ENCODE results near the gene PCDHGB1.
"Not testable (repeated sequence)": the region's sequence is repeated elsewhere in the genome, so short reads cannot be mapped to it uniquely, and the experiment has no call there.

The PCDHGB1 gene

DNA sequence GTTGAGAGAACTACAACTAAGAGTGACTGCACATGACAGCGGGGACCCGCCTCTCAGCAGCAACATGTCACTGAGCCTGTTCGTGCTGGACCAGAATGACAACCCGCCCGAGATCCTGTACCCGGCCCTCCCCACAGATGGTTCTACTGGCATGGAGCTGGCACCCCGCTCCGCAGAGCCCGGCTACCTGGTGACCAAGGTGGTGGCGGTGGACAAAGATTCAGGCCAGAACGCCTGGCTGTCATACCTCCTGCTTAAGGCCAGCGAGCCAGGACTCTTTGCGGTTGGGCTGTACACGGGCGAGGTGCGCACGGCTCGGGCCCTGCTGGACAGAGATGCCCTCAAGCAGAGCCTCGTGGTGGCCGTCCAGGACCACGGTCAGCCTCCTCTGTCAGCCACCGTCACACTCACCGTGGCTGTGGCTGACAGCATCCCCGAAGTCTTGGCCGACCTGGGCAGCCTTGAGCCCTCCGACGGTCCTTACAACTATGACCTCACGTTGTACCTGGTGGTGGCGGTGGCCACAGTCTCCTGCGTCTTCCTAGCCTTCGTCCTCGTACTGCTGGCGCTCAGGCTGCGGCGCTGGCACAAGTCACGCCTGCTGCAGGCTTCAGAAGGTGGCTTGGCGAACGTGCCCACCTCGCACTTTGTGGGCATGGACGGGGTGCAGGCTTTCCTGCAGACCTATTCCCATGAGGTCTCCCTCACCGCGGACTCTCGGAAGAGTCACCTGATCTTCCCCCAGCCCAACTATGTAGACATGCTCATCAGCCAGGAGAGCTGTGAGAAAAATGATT is 34.8 kb downstream of the PCDHGB1 start:
- no peak for DNase-seq

GRCh38 chr5:141387557-141388311 is 37.8 kb downstream of the PCDHGB1 start, which contains the start of gene PCDHGB4:
Gene PCDHGB4 (plus strand): TSS chr5:141387698. CDS start chr5:141387885, 187 bp downstream.
- peak; percentile 39 for DNase-seq

GRCh38 chr5:141388661-141389060 is 38.8 kb downstream of the PCDHGB1 start:
- no peak for DNase-seq

DNA sequence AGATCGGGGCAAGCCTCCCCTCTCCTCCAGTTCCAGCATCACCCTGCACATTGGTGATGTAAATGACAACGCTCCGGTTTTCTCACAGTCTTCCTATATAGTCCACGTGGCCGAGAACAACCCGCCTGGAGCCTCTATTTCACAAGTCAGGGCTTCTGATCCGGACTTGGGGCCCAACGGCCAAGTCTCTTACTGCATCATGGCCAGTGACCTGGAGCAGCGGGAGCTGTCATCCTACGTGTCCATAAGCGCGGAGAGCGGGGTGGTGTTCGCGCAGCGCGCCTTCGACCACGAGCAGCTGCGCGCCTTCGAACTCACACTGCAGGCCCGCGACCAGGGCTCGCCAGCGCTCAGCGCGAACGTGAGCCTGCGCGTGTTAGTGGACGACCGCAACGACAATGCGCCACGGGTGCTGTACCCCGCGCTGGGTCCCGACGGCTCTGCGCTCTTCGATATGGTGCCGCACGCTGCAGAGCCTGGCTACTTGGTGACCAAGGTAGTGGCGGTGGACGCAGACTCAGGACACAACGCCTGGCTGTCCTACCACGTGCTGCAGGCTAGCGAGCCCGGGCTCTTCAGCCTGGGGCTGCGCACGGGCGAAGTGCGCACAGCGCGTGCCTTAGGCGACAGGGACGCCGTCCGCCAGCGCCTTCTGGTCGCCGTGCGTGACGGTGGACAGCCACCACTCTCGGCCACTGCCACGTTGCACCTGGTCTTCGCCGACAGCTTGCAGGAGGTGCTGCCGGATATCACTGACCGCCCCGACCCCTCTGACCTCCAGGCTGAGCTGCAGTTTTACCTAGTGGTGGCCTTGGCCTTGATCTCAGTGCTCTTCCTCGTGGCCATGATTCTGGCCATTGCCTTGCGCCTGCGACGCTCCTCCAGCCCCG is 39.5 kb downstream of the PCDHGB1 start:
- DNase-seq: no peak

DNA sequence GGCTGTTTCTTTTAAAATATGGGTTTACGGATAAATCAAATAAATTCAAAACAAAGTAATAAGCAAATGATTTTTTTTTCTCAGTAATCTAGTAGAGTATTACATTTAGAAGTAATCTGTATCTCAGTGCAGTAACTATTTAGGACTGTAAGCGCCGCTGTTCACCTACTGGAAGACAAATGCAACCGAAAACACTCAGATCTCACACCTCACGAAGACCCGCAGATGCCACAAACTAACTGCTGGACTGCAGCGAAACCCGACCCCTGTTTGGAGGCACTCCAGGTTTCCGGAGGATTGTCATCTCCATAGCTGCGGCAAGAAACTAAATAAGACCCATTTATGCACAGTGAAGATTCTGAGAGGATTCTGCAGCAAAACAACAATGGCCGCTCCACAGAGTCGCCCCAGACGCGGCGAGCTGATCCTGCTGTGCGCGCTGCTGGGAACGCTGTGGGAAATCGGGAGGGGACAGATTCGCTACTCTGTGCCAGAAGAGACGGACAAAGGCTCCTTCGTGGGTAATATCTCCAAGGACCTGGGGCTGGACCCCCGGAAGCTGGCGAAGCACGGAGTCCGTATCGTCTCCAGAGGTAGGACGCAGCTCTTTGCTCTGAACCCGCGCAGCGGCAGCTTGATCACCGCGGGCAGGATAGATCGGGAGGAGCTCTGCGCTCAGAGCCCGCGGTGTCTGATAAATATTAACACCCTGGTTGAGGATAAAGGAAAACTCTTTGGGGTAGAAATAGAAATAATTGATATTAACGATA is 42.7 kb downstream of the PCDHGB1 start, which contains the start of gene PCDHGA8:
Gene PCDHGA8 (plus strand): TSS at position 205 of the 770 bp plus-strand sequence. CDS start 181 bp downstream, at position 386.
- DNase-seq: no peak

DNA sequence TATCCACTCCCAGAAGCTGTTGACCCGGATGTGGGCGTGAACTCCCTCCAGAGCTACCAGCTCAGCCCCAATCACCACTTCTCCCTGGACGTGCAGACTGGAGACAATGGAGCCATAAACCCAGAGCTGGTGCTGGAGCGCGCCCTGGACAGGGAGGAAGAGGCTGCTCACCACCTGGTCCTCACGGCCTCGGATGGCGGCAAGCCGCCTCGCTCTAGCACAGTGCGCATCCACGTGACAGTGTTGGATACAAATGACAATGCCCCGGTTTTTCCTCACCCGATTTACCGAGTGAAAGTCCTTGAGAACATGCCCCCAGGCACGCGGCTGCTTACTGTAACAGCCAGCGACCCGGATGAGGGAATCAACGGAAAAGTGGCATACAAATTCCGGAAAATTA is 43.4 kb downstream of the PCDHGB1 start:
- no peak for DNase-seq

- DNase-seq: not testable (repeated sequence)
These were observed 44.7 kb downstream of the PCDHGB1 start for GRCh38 chr5:141394401-141395187.

DNA sequence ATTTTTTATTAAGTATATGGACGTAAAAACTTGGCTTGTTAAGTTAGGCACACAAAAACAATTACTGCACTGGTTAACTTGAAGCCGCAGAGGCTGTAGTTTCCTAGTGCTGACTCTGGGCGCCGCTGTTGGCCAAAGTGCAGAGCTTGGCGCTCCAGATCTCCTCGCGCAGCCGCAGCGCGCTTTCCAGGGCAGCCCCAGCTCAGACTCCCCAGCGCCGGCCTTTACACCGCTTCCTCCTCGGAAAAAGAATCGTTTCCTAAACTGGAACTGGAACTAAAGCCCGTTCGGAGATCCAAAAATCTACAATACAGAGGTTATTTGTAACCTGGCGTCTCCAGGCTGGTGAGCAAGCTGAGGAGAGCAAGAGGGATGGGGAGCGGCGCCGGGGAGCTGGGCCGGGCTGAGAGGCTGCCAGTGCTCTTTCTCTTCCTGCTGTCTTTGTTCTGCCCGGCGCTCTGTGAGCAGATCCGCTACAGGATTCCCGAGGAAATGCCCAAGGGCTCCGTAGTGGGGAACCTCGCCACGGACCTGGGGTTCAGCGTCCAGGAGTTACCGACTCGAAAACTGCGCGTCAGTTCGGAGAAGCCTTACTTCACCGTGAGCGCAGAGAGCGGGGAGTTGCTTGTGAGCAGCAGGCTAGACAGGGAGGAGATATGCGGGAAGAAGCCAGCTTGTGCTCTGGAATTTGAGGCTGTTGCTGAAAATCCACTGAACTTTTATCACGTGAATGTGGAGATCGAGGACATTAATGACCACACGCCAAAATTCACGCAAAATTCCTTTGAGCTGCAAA is 48.1 kb downstream of the PCDHGB1 start, which contains the start of gene PCDHGB5:
Gene PCDHGB5 (plus strand): TSS at position 192 of the 796 bp plus-strand sequence. CDS start 181 bp downstream, at position 373.
- DNase-seq: peak; percentile 56

GRCh38 chr5:141398608-141399007 is 48.7 kb downstream of the PCDHGB1 start:
- DNase-seq: no peak

DNA sequence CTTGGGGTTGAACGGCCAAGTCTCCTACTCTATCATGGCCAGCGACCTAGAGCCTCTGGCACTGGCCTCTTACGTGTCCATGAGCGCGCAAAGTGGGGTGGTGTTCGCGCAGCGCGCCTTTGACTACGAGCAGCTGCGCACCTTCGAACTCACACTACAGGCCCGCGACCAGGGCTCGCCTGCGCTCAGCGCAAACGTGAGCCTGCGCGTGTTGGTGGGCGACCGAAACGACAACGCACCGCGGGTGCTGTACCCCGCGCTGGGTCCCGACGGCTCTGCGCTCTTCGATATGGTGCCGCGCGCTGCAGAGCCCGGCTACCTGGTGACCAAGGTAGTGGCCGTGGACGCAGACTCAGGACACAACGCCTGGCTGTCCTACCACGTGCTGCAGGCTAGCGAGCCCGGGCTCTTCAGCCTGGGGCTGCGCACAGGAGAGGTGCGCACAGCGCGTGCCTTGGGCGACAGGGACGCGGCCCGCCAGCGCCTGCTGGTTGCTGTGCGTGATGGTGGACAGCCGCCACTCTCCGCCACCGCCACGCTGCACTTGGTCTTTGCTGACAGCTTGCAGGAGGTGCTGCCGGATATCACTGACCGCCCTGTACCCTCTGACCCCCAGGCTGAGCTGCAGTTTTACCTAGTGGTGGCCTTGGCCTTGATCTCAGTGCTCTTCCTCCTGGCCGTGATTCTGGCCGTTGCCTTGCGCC is 49.8 kb downstream of the PCDHGB1 start:
- no peak for DNase-seq

Data from stimulated activated CD4-positive, alpha-beta T cell treated with anti-CD3 and anti-CD28 coated beads, Interleukin-4, amount 100 ng/mL, for 1 hour (primary cell).